ENCODE measurements around the gene STRIT1.

GRCh38 chr3:155331078-155331477 is 37.6 kb upstream of the STRIT1 start:
- TF ChIP-seq CTCF (conservative IDR thresholded peaks at IDR 0.05 in 1 of 2, IDR thresholded peaks at IDR 0.05 in 1 of 2; ENCODE audit: extremely low read depth in 1 of 2, insufficient read depth in 1 of 2, low read depth in 1 of 2, low read length in 2 of 2) (no peak), EZH2 (IDR thresholded peaks at IDR 0.05; ENCODE audit: borderline replicate concordance, low read length) (no peak)
